ENCODE results near the gene MSRB1.
"Not testable (repeated sequence)": the region's sequence is repeated elsewhere in the genome, so short reads cannot be mapped to it uniquely, and the experiment has no call there.

The MSRB1 gene

DNA sequence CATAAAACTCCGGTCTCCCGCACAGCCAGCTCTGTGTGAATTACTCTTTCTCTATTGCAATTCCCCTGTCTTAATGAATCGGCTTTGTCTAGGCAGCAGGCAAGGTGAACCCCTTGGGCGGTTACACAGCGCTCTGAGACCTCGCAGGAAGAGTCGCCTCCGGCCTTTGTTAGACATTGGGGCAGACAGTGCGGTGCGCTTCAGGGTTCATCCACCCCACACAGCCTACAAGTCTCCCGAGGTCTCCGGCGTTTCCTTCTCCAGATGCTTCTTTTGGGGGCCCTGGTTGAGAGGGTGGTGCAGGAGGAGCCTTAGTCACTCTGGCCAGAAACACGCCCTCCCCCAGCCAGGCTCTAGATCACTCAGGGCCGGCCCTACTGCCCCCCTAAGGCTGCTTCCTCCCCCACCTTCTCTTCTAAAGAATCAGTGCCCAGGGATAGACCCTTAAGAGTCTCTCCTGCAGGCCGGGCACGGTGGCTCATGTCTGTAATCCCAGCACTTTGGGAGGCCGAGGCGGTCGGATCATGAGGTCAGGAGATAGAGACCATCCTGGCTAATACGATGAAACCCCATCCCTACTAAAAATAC is 1.7 kb upstream of the MSRB1 start:
- no peak for TF ChIP-seq POLR2A (IDR thresholded peaks at IDR 0.05; ENCODE audit: low read depth, low read length)
- FAIRE-seq: no peak
- DNase-seq (ENCODE audit: insufficient read length, low spot score): no peak

DNA sequence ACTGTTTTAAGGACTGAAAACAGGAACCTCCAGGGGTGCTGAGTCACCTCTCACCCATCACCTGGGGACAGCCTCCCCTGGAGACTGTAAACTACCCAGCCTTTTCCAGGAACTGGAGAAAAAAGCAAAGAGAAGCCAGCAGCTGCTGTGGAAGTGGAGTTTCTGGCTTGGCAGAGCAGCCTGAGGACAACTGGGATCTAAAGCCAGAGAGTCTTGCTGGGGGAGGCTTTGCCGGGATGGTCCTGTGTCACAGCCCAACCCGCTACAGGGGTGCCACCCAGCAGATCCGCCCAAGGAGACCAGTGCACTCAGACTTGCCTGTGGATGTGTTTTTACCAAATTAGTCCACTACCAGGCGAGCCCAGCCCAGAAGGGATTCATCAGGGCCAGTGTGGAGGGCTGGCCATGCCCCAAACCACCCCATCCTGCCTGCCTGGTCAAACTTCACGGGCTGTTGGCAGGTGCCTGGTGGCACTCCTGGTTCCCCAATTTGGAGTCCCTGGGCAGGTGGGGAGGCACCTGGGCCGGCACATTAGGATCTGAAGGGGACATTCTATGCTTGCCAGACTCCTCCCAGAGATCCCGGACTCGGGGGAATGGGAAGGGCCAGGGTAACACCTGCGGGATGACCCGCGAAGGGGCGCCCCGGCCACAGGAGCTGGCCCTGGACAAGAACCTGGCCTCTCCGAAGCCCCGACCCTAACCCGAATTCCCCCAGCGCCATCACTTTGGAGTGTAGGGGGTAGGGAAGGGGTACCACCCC is 771 bp downstream of the MSRB1 start:
- no peak for FAIRE-seq
- DNase-seq (ENCODE audit: insufficient read length, low spot score): no peak
- no peak for TF ChIP-seq POLR2A (IDR thresholded peaks at IDR 0.05; ENCODE audit: low read depth, low read length)

DNA sequence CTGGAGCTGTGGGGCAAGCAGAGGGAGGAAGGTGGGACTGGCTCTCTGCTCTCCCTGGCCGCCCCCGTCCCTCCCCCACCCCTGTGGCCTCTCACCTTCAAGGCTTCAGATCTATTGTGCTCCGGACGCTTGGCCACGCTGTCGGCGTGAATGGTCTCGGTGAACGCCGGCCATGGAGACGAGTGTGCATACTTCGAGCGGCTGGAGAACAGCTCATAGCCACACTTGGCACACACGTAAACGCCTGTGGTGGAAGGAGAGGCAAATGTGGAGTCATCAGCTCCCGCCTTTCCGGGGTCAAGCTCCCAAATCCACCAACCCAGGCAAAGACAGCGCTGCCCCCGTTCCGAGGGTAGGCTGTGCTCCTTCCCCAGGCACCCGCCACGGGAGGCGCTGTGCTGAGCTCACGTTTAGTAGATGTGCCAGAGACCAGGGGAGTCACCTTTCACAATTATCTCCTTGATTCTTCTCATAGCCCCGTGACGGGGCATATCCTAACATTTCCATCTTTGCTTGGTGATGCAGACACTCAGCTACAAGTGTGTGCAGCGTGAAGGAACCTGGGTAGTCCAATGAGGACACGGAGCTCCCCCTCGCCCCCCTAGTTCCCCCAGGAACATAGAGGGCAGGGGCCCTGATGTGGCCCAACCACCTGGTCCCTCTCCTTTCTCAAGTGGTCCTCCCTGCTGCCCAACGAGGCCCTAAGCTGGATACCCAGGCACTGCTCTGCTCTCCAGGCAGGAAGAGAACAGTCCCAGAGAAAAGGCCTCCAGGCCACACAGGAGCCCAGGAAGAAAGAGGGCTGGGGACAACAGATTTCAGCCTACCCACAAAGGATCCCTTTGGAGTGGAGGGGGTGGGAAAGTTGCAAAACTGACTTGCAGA is 1.6 kb downstream of the MSRB1 start:
- no peak for FAIRE-seq
- DNase-seq (ENCODE audit: insufficient read length, low spot score): no peak
- no peak for TF ChIP-seq POLR2A (IDR thresholded peaks at IDR 0.05; ENCODE audit: low read depth, low read length)

DNA sequence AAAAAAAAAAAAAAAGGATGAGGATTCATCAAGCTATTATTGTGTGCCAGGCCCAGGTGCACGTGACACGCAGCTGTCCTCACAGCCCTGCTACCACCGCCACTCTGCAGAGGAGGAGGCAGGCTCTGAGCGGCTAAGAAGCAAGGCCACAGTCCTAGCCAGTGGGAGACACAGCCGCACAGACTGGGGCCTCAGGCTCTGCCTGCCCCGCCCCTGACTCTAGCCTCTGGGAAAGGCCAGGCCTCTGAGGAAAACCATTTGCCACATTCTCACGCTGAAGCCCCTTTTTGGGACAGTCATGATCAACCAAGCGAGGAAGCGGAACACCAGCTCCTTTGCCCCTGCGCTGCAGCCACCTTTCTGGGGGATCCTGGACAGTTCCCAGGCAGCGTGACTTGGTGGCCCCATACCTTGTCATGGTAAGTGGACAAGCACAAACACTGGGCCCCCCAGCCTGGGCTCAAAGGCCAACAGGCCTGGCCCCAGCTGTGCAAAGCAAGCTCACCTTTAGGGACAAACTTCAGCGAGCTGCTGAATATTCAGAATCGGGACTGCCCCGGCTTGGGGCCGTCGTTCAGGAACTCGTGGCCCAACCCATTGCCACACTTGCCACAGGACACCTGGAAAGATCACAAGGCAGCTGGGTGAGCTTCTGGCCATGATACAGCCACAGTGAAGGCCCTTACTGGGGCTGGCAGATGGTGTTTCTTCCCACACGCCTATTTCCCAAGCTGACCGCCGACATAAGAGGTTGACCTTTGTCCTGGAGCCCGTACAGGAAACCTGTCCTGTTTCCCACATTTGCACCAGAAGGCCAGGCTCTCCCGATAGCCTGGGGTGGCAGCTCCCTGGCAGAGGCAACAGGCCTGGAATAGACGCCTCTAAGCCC is 2.5 kb downstream of the MSRB1 start:
- no peak for TF ChIP-seq POLR2A (IDR thresholded peaks at IDR 0.05; ENCODE audit: low read depth, low read length)
- DNase-seq (ENCODE audit: insufficient read length, low spot score) (no peak), FAIRE-seq (no peak)

DNA sequence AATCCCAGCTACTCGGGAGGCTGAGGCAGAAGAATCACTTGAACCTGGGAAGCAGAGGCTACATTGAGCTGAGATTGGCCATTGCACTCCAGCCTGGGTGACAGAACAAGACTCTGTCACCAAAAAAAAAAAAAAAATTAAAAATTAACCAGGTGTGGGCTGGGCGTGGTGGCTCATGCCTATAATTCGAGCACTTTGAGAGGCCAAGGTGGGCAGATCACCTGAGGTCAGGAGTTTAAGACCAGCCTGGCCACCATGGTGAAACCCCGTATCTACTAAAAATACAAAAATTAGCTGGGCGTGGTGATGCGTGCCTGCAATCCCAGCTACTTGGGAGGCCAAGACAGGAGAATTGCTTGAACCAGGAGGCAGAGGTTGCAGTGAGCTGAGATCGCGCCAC is 3.2 kb downstream of the MSRB1 start:
- DNase-seq (ENCODE audit: insufficient read length, low spot score); FAIRE-seq: not testable (repeated sequence)

DNA sequence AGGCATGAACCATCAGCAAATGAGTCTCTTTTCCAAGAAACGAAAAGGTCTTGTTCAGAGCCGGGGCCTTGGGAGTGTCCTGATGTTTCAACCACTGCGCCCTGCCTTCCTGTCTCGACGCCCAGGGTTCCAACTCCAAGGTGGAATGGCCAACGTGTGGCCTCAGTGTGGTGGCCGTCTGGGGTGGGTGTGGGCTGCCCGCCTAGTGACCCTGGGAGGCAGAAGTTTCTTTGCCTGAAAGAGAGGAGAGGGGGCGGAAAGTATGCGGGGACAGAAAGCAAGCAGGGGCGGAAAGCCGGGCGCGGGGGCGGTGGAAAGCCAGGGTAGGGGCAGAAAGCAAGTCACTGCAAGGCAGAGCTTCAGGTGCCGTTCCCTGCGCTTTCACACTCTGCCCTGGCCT is 4.1 kb downstream of the MSRB1 start:
- no peak for FAIRE-seq
- no peak for DNase-seq (ENCODE audit: insufficient read length, low spot score)
- TF ChIP-seq POLR2A (IDR thresholded peaks at IDR 0.05; ENCODE audit: low read depth, low read length): no peak

DNA sequence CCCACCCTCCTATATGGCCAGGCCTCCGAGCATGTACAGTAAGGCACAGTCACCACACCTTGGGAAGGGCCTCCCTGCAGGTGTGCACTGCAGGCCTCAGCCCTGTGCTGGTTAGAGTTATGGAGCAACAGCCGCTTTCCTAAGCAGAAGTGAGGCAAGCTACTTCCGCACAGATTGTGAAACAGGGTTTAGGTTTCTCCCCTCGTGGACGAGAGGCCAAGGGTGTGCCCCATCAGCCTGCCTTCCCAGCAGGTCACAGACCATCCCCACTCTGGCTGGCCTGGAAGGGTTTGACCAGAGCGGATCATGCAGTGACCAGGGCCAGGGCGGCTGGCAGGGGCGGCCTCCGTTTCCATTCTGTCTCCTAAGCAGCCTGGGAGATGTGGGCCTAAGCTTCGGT is 4.7 kb downstream of the MSRB1 start:
- FAIRE-seq (no peak), DNase-seq (ENCODE audit: insufficient read length, low spot score) (no peak)

DNA sequence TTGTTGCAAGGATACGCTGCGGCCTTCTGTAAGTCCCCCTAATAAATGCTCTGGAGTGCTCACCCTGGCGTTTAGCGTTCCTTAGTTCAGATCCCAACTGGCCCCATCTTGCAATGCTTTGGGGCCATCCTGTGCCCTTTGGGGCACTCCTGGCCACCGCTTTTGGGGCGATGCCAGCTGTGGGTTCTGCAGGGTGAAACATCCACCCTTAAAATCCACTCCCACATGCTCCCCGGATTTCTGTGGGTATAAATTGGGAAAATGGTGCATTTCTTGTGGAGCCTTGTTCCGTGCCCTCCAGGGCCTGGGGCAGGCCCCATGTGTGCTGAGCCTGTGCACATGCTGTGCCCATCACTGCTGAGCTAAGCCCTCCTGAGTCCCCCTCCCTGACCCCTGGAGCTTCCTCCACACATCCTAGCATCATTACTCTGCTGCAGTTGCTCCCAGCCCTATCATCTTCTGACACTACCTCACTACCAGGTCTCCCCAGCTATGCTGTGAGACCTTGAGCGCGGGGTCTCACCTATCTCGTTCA is 6.0 kb downstream of the MSRB1 start:
- no peak for TF ChIP-seq POLR2A (IDR thresholded peaks at IDR 0.05; ENCODE audit: low read depth, low read length)
- DNase-seq (ENCODE audit: insufficient read length, low spot score) (no peak), FAIRE-seq (no peak)

More for the DNA sequence above, 4.7 kb downstream of the MSRB1 start:
- no peak for TF ChIP-seq POLR2A (IDR thresholded peaks at IDR 0.05; ENCODE audit: low read depth, low read length)

DNA sequence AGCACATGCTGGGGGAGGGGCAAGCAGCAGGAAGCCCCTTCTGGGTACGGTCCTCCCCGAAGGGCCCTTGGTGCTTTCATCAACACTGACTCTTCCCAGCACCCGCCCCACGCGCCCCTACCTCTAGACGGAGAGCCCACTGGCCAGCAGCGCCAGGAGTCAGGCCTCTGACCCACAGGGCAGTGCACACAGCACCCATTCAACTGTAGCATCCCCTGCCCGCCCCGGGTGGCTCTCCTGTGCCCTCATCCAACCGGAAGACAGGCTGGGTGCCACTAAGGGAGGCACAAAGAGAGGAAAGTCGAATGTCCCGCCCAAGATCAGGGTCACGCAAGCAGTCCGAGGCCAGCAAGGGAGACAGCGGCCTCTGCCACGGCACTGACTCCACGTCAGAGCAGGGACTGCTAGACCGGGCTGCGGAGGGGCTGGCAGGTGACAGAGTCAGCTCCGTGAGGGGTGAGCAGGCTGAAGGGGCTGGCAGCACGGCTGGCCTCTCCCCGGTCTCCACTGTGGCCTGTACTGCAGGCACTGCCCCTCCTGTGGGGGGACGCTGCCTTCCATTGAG is 9.8 kb downstream of the MSRB1 start:
- no peak for TF ChIP-seq POLR2A (IDR thresholded peaks at IDR 0.05; ENCODE audit: low read depth, low read length)
- DNase-seq (ENCODE audit: insufficient read length, low spot score) (no peak), FAIRE-seq (no peak)

DNA sequence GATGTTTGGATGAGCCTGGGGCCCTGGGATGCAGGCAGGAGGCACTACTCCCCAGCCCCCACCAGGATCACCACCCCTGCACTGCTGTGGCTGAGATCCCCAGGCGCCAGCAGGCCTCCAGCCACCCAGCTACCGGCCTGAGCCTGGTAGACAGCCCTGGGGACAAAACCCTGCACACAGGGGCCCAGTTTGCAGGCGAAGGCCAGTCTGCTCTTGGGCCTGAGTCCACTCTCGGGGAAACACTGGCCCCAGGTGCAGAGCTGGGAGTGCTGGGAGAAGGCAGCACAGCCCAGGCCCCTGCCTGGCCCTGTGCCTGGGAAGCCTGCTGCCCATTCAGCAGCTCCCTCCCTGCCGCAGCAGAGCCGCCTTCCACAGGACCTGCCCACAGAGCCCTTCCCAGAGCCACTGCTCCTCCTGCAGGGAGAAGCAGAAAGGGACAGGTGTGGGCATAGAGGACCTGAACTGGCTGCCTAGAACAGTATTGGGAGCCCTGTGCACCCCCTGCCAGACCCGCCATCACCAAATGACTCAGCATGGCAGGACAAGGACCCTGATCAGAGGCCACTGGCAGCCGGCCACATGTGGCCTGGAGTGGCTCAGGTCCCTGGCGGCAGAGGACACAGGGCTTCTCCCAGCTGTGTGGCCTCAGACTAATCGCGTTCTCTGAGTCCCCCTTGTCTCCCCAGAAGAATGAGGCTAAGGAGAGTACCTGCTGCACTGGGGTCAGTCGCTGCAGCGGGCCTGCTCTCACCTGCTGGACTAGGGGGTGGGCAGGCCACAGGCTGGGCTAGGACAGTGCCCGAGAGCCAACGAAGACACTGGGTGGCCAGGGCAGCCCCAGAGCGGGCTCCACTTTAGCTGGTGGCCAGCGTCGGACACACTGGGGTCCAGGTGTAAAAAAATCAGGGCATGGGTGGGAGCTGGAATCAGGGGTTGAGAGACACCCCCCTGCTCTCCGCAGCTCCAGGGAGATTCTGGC is 10.7 kb downstream of the MSRB1 start:
- TF ChIP-seq POLR2A (IDR thresholded peaks at IDR 0.05; ENCODE audit: low read depth, low read length): no peak
- no peak for DNase-seq (ENCODE audit: insufficient read length, low spot score)
- no peak for FAIRE-seq

DNA sequence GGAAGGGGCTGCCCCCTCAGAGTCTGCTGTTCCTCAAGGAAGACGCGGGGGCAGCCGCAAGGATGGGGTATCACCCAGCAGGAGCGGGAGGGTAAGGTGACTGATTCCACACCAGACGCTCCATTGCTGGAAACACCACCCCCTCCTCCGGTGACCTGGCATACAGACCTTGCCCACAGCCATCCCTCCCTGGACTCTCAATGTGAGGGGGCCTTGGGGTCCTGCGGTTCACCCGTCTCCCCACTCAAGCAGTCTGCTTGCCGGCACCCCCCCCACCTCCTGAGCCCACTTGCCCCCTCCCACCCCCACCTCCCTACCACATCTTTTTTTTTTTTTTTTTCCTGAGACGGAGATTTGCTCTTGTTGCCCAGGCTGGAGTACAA is 12.7 kb downstream of the MSRB1 start:
- TF ChIP-seq POLR2A (IDR thresholded peaks at IDR 0.05; ENCODE audit: low read depth, low read length): no peak
- DNase-seq (ENCODE audit: insufficient read length, low spot score) (no peak), FAIRE-seq (no peak)

All from H54 (cell line).